A673 (cell line): ENCODE results near the gene MPHOSPH10.

ENCODE experiments used
- CTCF ChIP-seq: fragments of 300-800, 200-600 bp; sonication (generic); conservative IDR thresholded peaks from 2 replicates; pipeline ENCODE4 v1.5.1; 2017; ENCODE audit warnings: low read depth, mild to moderate bottlenecking, antibody characterized with exemption, low read length, moderate library complexity, mixed read lengths
- EZH2 ChIP-seq: fragments of 200-600 bp; sonication (generic); IDR thresholded peaks from 2 replicates; pipeline ENCODE4 v1.6.1; 2017; ENCODE audit warnings: borderline replicate concordance, low read depth, mild to moderate bottlenecking, mixed read lengths, antibody characterized with exemption, low read length; ENCODE audit not compliant: poor library complexity, severe bottlenecking

GRCh38 chr2:71130905-71131244, 441 bp downstream of the MPHOSPH10 start:
- TF ChIP-seq CTCF (no peak), EZH2 (no peak)
